ENCODE results near the gene FOXP1. TPM values are rescaled to one million over a fixed set of nuclear protein-coding genes. Genes with fewer than 3 reads are reported as not detected.

The FOXP1 gene
- total RNA-seq, 1 donor from 2014 or later, result 107 TPM

- no peak overlapping the region for H2AFZ ChIP-seq (ENCODE audit: low read depth, low read length)
- H3K4me3 ChIP-seq (ENCODE audit: insufficient read depth, low read depth, low read length), result no peak overlapping the region
- Mint-ChIP-seq H3K4me1 (ENCODE audit: low read depth, unreplicated experiment) (peaks cover 24% of the 10 kb centered on the region), H3K27ac (ENCODE audit: unreplicated experiment) (no peak overlapping the region), H3K36me3 (ENCODE audit: low read depth, unreplicated experiment) (peaks cover 12% of the 10 kb centered on the region), H3K4me3 (ENCODE audit: unreplicated experiment) (no peak overlapping the region), H3K9me3 (ENCODE audit: unreplicated experiment) (no peaks in the 10 kb centered on the region), H3K27me3 (ENCODE audit: low read depth, unreplicated experiment) (no peaks in the 10 kb centered on the region)
- no peaks in the 10 kb centered on the region for H3K27me3 ChIP-seq (ENCODE audit: insufficient read depth, low read length)
- no peaks in the 10 kb centered on the region for H3K9me3 ChIP-seq (ENCODE audit: insufficient read depth, low read depth, low read length)
- FAIRE-seq, result no peak
- H3K9ac ChIP-seq (ENCODE audit: low read length), result no peak overlapping the region
- no peaks in the 10 kb centered on the region for H3K36me3 ChIP-seq (ENCODE audit: insufficient read depth, low read length)
- TF ChIP-seq EZH2 (IDR thresholded peaks at IDR 0.05; ENCODE audit: insufficient read depth, low read length) (no peak), CTCF (IDR thresholded peaks at IDR 0.05; ENCODE audit: insufficient read depth, low read depth, low read length) (no peak)
- H3K4me1 ChIP-seq (ENCODE audit: insufficient read depth, low read length), result peaks cover 9% of the 10 kb centered on the region
- no peak overlapping the region for H3K27ac ChIP-seq (ENCODE audit: low read depth, low read length)
- DNase-seq (ENCODE audit: low read depth), result no peak
- H4K20me1 ChIP-seq (ENCODE audit: insufficient read depth, low read length), result peaks cover 5% of the 10 kb centered on the region
- no peak overlapping the region for H3K4me2 ChIP-seq (ENCODE audit: low read length)
- peaks cover 9% of the 10 kb centered on the region for H3K79me2 ChIP-seq (ENCODE audit: insufficient read depth, low read length)
These were observed 444.0 kb downstream of the FOXP1 start for GRCh38 chr3:71139496-71139895.

- Histone ChIP-seq H4K20me1 (ENCODE audit: insufficient read depth, low read length) (no peaks in the 10 kb centered on the region), H3K4me2 (ENCODE audit: low read length) (no peak overlapping the region), H3K27ac (ENCODE audit: low read depth, low read length) (no peak overlapping the region), H3K9me3 (ENCODE audit: insufficient read depth, low read depth, low read length) (no peaks in the 10 kb centered on the region), H3K4me1 (ENCODE audit: insufficient read depth, low read length) (peaks cover 12% of the 10 kb centered on the region), H3K9ac (ENCODE audit: low read length) (no peak overlapping the region), H3K27me3 (ENCODE audit: insufficient read depth, low read length) (no peaks in the 10 kb centered on the region), H2AFZ (ENCODE audit: low read depth, low read length) (no peak overlapping the region), H3K36me3 (ENCODE audit: insufficient read depth, low read length) (no peaks in the 10 kb centered on the region), H3K4me3 (ENCODE audit: insufficient read depth, low read depth, low read length) (no peak overlapping the region), H3K79me2 (ENCODE audit: insufficient read depth, low read length) (peaks cover 9% of the 10 kb centered on the region)
- H3K4me3 Mint-ChIP-seq (ENCODE audit: unreplicated experiment), result no peak overlapping the region
- DNase-seq (ENCODE audit: low read depth), result no peak
- H3K9me3 Mint-ChIP-seq (ENCODE audit: unreplicated experiment), result no peaks in the 10 kb centered on the region
- no peak for FAIRE-seq
- peaks cover 23% of the 10 kb centered on the region for H3K4me1 Mint-ChIP-seq (ENCODE audit: low read depth, unreplicated experiment)
- peaks cover 8% of the 10 kb centered on the region for H3K36me3 Mint-ChIP-seq (ENCODE audit: low read depth, unreplicated experiment)
- no peak overlapping the region for H3K27ac Mint-ChIP-seq (ENCODE audit: unreplicated experiment)
- TF ChIP-seq CTCF (IDR thresholded peaks at IDR 0.05; ENCODE audit: insufficient read depth, low read depth, low read length) (no peak), EZH2 (IDR thresholded peaks at IDR 0.05; ENCODE audit: insufficient read depth, low read length) (no peak)
- no peaks in the 10 kb centered on the region for H3K27me3 Mint-ChIP-seq (ENCODE audit: low read depth, unreplicated experiment)
These were observed 445.1 kb downstream of the FOXP1 start for GRCh38 chr3:71138410-71138809.

- TF ChIP-seq EZH2 (IDR thresholded peaks at IDR 0.05; ENCODE audit: insufficient read depth, low read length) (no peak), CTCF (IDR thresholded peaks at IDR 0.05; ENCODE audit: insufficient read depth, low read depth, low read length) (no peak)
- H3K9me3 Mint-ChIP-seq (ENCODE audit: unreplicated experiment), result no peaks in the 10 kb centered on the region
- no peak overlapping the region for H3K4me2 ChIP-seq (ENCODE audit: low read length)
- H3K9ac ChIP-seq (ENCODE audit: low read length), result no peak overlapping the region
- H3K36me3 ChIP-seq (ENCODE audit: insufficient read depth, low read length), result no peaks in the 10 kb centered on the region
- DNase-seq (ENCODE audit: low read depth), result no peak
- H3K27me3 Mint-ChIP-seq (ENCODE audit: low read depth, unreplicated experiment), result no peaks in the 10 kb centered on the region
- peaks cover 27% of the 10 kb centered on the region for H3K4me1 Mint-ChIP-seq (ENCODE audit: low read depth, unreplicated experiment)
- H3K9me3 ChIP-seq (ENCODE audit: insufficient read depth, low read depth, low read length), result no peaks in the 10 kb centered on the region
- FAIRE-seq, result no peak
- H3K79me2 ChIP-seq (ENCODE audit: insufficient read depth, low read length), result peaks cover 12% of the 10 kb centered on the region
- peaks cover 2% of the 10 kb centered on the region for H3K36me3 Mint-ChIP-seq (ENCODE audit: low read depth, unreplicated experiment)
- peaks cover 22% of the 10 kb centered on the region for H3K4me1 ChIP-seq (ENCODE audit: insufficient read depth, low read length)
- no peak overlapping the region for H3K27ac ChIP-seq (ENCODE audit: low read depth, low read length)
- H3K4me3 ChIP-seq (ENCODE audit: insufficient read depth, low read depth, low read length), result no peak overlapping the region
- no peak overlapping the region for H3K27ac Mint-ChIP-seq (ENCODE audit: unreplicated experiment)
- H4K20me1 ChIP-seq (ENCODE audit: insufficient read depth, low read length), result no peaks in the 10 kb centered on the region
- H3K27me3 ChIP-seq (ENCODE audit: insufficient read depth, low read length), result no peaks in the 10 kb centered on the region
- H2AFZ ChIP-seq (ENCODE audit: low read depth, low read length), result no peak overlapping the region
- no peak overlapping the region for H3K4me3 Mint-ChIP-seq (ENCODE audit: unreplicated experiment)
These were observed 447.3 kb downstream of the FOXP1 start for GRCh38 chr3:71136276-71136675.

All from astrocyte (in vitro differentiated cells and primary cell).